K562 (cell line): Measurements from ENCODE around the gene ADPRM. TPM values are rescaled to one million over a fixed set of nuclear protein-coding genes. Genes with fewer than 3 reads are reported as not detected.

Source experiments
- ATAC-seq: fragments of 200-7000 bp; cut with Tn5 transposase; 3 replicates; pipeline ENCODE4 v1.9.1; 2020; ENCODE audit warnings: moderate library complexity
- BruUV-seq: library from RNA; stranded (reverse); fragments of 400-500 nt; replicated peaks from 2 replicates; lab custom pipeline; 2021; lab: Mats Ljungman, UMichigan
- CTCF ChIA-PET: fragments of 300-600 bp; formaldehyde crosslinking; extraction: SDS; loops from one replicate; lab custom pipeline; 2021; ENCODE audit warnings: low intra/inter-chr PET ratio; lab: Yijun Ruan, JAX
- POLR2A ChIA-PET: fragments of 300-600, 350-650 bp; sonication (Branson Sonifier 250); formaldehyde crosslinking; extraction: SDS; loops from one replicate; lab custom pipeline; 2021; ENCODE audit warnings: antibody characterized with exemption, inconsistent platforms; lab: Yijun Ruan, JAX
- DNase-seq, 4 experiments: peaks; one replicate each; pipeline versions ENCODE4 v3.0.0 to v3.0.0-alpha.2; 2011 to 2018; ENCODE audit warnings: low spot score in 3 of 4, mixed read lengths in 3 of 4; ENCODE audit errors: extremely low read depth in 1 of 4
- FAIRE-seq: peaks from 2 replicates; lab custom pipeline; 2011; peaks lifted over from hg19 to GRCh38; lab: Jason Lieb, UNC
- H2AFZ ChIP-seq: 2 replicates; pipeline ENCODE4 v1.6.0; 2011; ENCODE audit warnings: low read depth, low read length, control low read depth, inconsistent platforms
- H3K27ac ChIP-seq: fragments of 200-600 bp; 3 replicates; pipeline ENCODE4 v1.8.0; 2011; ENCODE audit warnings: low read depth, mild to moderate bottlenecking, control low read depth, inconsistent platforms, low read length, moderate library complexity, mixed read lengths; ENCODE audit errors: extremely low read depth
- H3K27me3 ChIP-seq, 2 experiments: fragments of 300-600 bp in 1 of 2; 2 replicates in 1 of 2; 3 replicates in 1 of 2; pipeline versions ENCODE4 v1.6.0 to v1.8.0; 2011; ENCODE audit warnings: inconsistent platforms in 2 of 2, low read length in 2 of 2, mild to moderate bottlenecking in 1 of 2, mixed read lengths in 1 of 2, moderate library complexity in 1 of 2; ENCODE audit not compliant: control insufficient read depth in 2 of 2, insufficient read depth in 2 of 2
- H3K36me3 ChIP-seq: fragments of 300-600 bp; 3 replicates; pipeline ENCODE4 v1.8.0; 2011; ENCODE audit warnings: mild to moderate bottlenecking, low read length, inconsistent platforms; ENCODE audit not compliant: control insufficient read depth, insufficient read depth
- H3K4me1 ChIP-seq, 2 experiments: fragments of 200-600 bp in 1 of 2; replicated peaks in 1 of 2; 2 replicates in 1 of 2; 3 replicates in 1 of 2; pipeline versions ENCODE4 v1.5.1 to v1.8.0; 2011; ENCODE audit warnings: inconsistent platforms in 2 of 2, low read length in 2 of 2, mild to moderate bottlenecking in 1 of 2, mixed read lengths in 1 of 2, moderate library complexity in 1 of 2; ENCODE audit not compliant: control insufficient read depth in 2 of 2, insufficient read depth in 2 of 2
- H3K4me2 ChIP-seq: 2 replicates; pipeline ENCODE4 v1.6.1; 2011; ENCODE audit warnings: low read length, control low read depth, inconsistent platforms, mixed read lengths; ENCODE audit not compliant: insufficient read depth
- H3K4me3 ChIP-seq: fragments of 200-600 bp; sonication (generic), shearing (Covaris generic); 2 replicates; pipeline ENCODE4 v1.5.1; 2016; ENCODE audit warnings: control low read depth, inconsistent platforms
- H3K79me2 ChIP-seq: fragments of 200-600 bp; 3 replicates; pipeline ENCODE4 v1.8.0; 2011; ENCODE audit warnings: low read length, inconsistent platforms; ENCODE audit not compliant: control insufficient read depth, insufficient read depth
- H3K9ac ChIP-seq, 2 experiments: 2 replicates each; pipeline versions ENCODE4 v1.6.0 to v1.6.1; 2011; ENCODE audit warnings: low read depth in 2 of 2, low read length in 2 of 2, control low read depth in 1 of 2, inconsistent platforms in 1 of 2, mild to moderate bottlenecking in 1 of 2, mixed read lengths in 1 of 2; ENCODE audit not compliant: insufficient read depth in 1 of 2
- H3K9me1 ChIP-seq: one replicate; pipeline ENCODE4 v1.6.0; 2011; ENCODE audit warnings: inconsistent platforms, mild to moderate bottlenecking, low read length, moderate library complexity; ENCODE audit not compliant: control insufficient read depth, insufficient read depth
- H3K9me3 ChIP-seq: replicated peaks from 2 replicates; pipeline ENCODE4 v1.5.1; 2011; ENCODE audit warnings: low read depth, low read length, inconsistent platforms; ENCODE audit not compliant: control insufficient read depth, insufficient read depth
- H4K20me1 ChIP-seq: replicated peaks from 2 replicates; pipeline ENCODE4 v1.6.1; 2011; ENCODE audit warnings: low read length, inconsistent platforms, mixed read lengths; ENCODE audit not compliant: control insufficient read depth, insufficient read depth
- ASH1L ChIP-seq: fragments of 450-650 bp; IDR thresholded peaks from 2 replicates; pipeline ENCODE4 v1.6.1; 2018; ENCODE audit warnings: borderline replicate concordance, mild to moderate bottlenecking, low read depth; ENCODE audit not compliant: partially characterized antibody
- PHB ChIP-seq: fragments of 250-450 bp; sonication (Bioruptor Pico); IDR thresholded peaks from 2 replicates; pipeline ENCODE4 v1.5.0; 2021
- THRB ChIP-seq: fragments of 450-650 bp; formaldehyde crosslinking; conservative IDR thresholded peaks from 2 replicates; pipeline ENCODE4 v1.4.0; 2022; ENCODE audit warnings: mild to moderate bottlenecking, missing genetic modification characterization
- ZNF121 ChIP-seq: sonication (generic); formaldehyde crosslinking; conservative IDR thresholded peaks from 2 replicates; pipeline ENCODE4 v1.8.0; 2022; ENCODE audit warnings: missing genetic modification reagents
- ZNF232 ChIP-seq: sonication (generic); formaldehyde crosslinking; IDR thresholded peaks from 2 replicates; pipeline ENCODE4 v1.8.0; 2022; ENCODE audit warnings: mild to moderate bottlenecking, missing genetic modification reagents
- WGBS: fragments of 100-300 bp; shearing (Covaris generic); methylation state at CpG from one replicate; pipeline ENCODE4 v1.1.6; 2016; ENCODE audit warnings: low coverage, mixed read lengths; ENCODE audit not compliant: insufficient coverage; ENCODE audit errors: missing lambda C conversion rate; 5-methylcytosine and 5-hydroxymethylcytosine counted together
- in situ Hi-C: fragments of 300-500 bp; cut with MboI; formaldehyde crosslinking; loops from 4 replicates; pipeline ENCODE4 v1.15.0; 2018; ENCODE audit warnings: inconsistent platforms, mixed read lengths
- intact Hi-C: fragments of 100-400 bp; cut with micrococcal nuclease; formaldehyde crosslinking; loops from 2 replicates; pipeline ENCODE4 v1.14.2; 2022
- polyA plus RNA-seq, 8 experiments: library from polyadenylated mRNA; depleted of rRNA in 4 of 8; stranded (reverse) in 5 of 8; unstranded in 3 of 8; fragments of >200 nt; fragmentation: Nextera tagmentation in 2 of 8; fragmentation: Illumina TruSeq in 1 of 8; extraction: Ambion mirVana in 2 of 8; extraction: Trizol in 1 of 8; gene quantifications; 2 replicates each; pipeline versions ENCODE4 v1.2.1 to v1.2.3, GENCODE V29; 2011 to 2014; ENCODE audit warnings: inconsistent platforms in 1 of 8, missing spikeins in 1 of 8
- total RNA-seq, 7 experiments: library from RNA; depleted of rRNA in 6 of 7; stranded (reverse); fragments of >200 nt in 6 of 7; fragmentation: Illumina TruSeq in 2 of 7; extraction: Trizol in 2 of 7; gene quantifications; 2 replicates each; pipeline versions ENCODE4 v1.2.1 to v1.2.3, GENCODE V29; 2011 to 2021; ENCODE audit warnings: low replicate concordance in 1 of 7

The ADPRM gene
- total and polyA plus RNA-seq, 9 of the 15 experiments (the other 6 are each of a cell fraction or from before 2014, with no cell fraction given) = 4.7 to 17.6 (median 6.2) TPM

- no peak for TF ChIP-seq ZNF232 (CRISPR knock-in tag)
- TF ChIP-seq ASH1L = no peak
- no peak for TF ChIP-seq PHB (CRISPR knock-in tag)
Measured at GRCh38 chr17:10733666-10734065, 36.3 kb downstream of the ADPRM start (continued).

GRCh38 chr17:10735251-10735650 lies 37.9 kb downstream of the ADPRM start:
- no peaks in the 10 kb centered on the region for H3K36me3 ChIP-seq
- H3K4me1 ChIP-seq = no peaks in the 10 kb centered on the region
- no peak for FAIRE-seq
- CTCF ChIA-PET = interaction anchor here (0.6 kb wide), 1 partner anchor 1147 kb away, joined by 3 read pairs; no protein-coding TSS in a partner anchor
- H3K9ac ChIP-seq = no peak overlapping the region
- in situ Hi-C loops = no loop called here
- no peak overlapping the region for H2AFZ ChIP-seq
- H3K27me3 ChIP-seq = peaks cover 0 to 6% of the 10 kb centered on the region in 2 experiments; a peak in 2 of 5 replicates
- DNase-seq = no peak
- TF ChIP-seq ZNF121 (no peak), THRB (CRISPR knock-in tag) (no peak)
- TF ChIP-seq, all 486 proteins: peak for 0
- POLR2A ChIA-PET = no interaction called here
- Histone ChIP-seq H3K4me2 (no peak overlapping the region), H3K9me1 (no peaks in the 10 kb centered on the region), H3K79me2 (no peaks in the 10 kb centered on the region), H3K27ac (no peak overlapping the region), H3K4me3 (no peak overlapping the region), H3K9me3 (no peaks in the 10 kb centered on the region), H4K20me1 (no peaks in the 10 kb centered on the region)
- ATAC-seq = no peak
- no TSS peak for BruUV-seq
- WGBS = 4% methylated on average over 2 of the region's 2 CpGs
- intact Hi-C loops = no loop called here
